Liver (tissue), 9 donors: Measurements from ENCODE around the gene DPEP3. TPM values are rescaled to one million over a fixed set of nuclear protein-coding genes. Genes with fewer than 3 reads are reported as not detected.

Source experiments
- DNase-seq: peaks from one replicate; pipeline ENCODE4 v3.0.0-alpha.2; 2017; ENCODE audit warnings: low spot score
- H3K27ac ChIP-seq, 2 donors: one replicate each; pipeline ENCODE4 v1.7.0; 2013; ENCODE audit warnings: inconsistent platforms in 2 of 2, low read length in 2 of 2, control low read depth in 1 of 2, low read depth in 1 of 2, mild to moderate bottlenecking in 1 of 2
- H3K27me3 ChIP-seq, 4 donors: one replicate each; pipeline versions ENCODE4 v1.6.1 to v1.7.0; 2013; ENCODE audit warnings: low read length in 3 of 4, inconsistent platforms in 1 of 4, mild to moderate bottlenecking in 1 of 4, moderate library complexity in 1 of 4; ENCODE audit not compliant: control insufficient read depth in 4 of 4, insufficient read depth in 4 of 4
- H3K36me3 ChIP-seq, 4 donors: one replicate each; pipeline versions ENCODE4 v1.6.1 to v1.7.0; 2013; ENCODE audit warnings: low read length in 3 of 4, mild to moderate bottlenecking in 3 of 4, low read depth in 1 of 4, moderate library complexity in 1 of 4; ENCODE audit not compliant: control insufficient read depth in 4 of 4, insufficient read depth in 3 of 4
- H3K4me1 ChIP-seq, 4 donors: one replicate each; pipeline versions ENCODE4 v1.6.1 to v1.7.0; 2013; ENCODE audit warnings: low read length in 3 of 4, mild to moderate bottlenecking in 3 of 4, moderate library complexity in 1 of 4; ENCODE audit not compliant: control insufficient read depth in 4 of 4, insufficient read depth in 4 of 4
- H3K4me3 ChIP-seq, 3 donors: one replicate each; pipeline versions ENCODE4 v1.6.1 to v1.7.0; 2013; ENCODE audit warnings: low read length in 3 of 3, control low read depth in 1 of 3, low read depth in 1 of 3, mild to moderate bottlenecking in 1 of 3
- H3K9ac ChIP-seq, 2 donors: one replicate each; pipeline ENCODE4 v1.7.0; 2013; ENCODE audit warnings: low read length in 2 of 2, mild to moderate bottlenecking in 2 of 2, moderate library complexity in 2 of 2, control low read depth in 1 of 2, low read depth in 1 of 2
- H3K9me3 ChIP-seq, 4 donors: one replicate each; pipeline versions ENCODE4 v1.6.1 to v1.7.0; 2013; ENCODE audit warnings: low read length in 3 of 4; ENCODE audit not compliant: control insufficient read depth in 4 of 4
- EGR1 ChIP-seq, 2 donors: IDR thresholded peaks; 2 replicates each; pipeline ENCODE4 v1.6.1; 2016 to 2018; ENCODE audit warnings: antibody characterized with exemption in 2 of 2, low read depth in 2 of 2
- FOXA1 ChIP-seq: IDR thresholded peaks from 2 replicates; pipeline ENCODE4 v1.6.1; 2016; ENCODE audit warnings: antibody characterized with exemption
- FOXA2 ChIP-seq: IDR thresholded peaks from 2 replicates; pipeline ENCODE4 v1.6.1; 2016; ENCODE audit warnings: antibody characterized with exemption
- GABPA ChIP-seq, 2 donors: IDR thresholded peaks in 1 of 2; conservative IDR thresholded peaks in 1 of 2; 2 replicates each; pipeline ENCODE4 v1.6.1; 2016; ENCODE audit warnings: antibody characterized with exemption in 2 of 2, mild to moderate bottlenecking in 1 of 2, moderate library complexity in 1 of 2
- HNF4A ChIP-seq, 2 donors: conservative IDR thresholded peaks; 2 replicates each; pipeline ENCODE4 v1.6.1; 2016; ENCODE audit warnings: antibody characterized with exemption in 2 of 2, mild to moderate bottlenecking in 2 of 2
- HNF4G ChIP-seq: IDR thresholded peaks from 2 replicates; pipeline ENCODE4 v1.6.1; 2016; ENCODE audit warnings: antibody characterized with exemption
- JUND ChIP-seq, 2 donors: IDR thresholded peaks; 2 replicates each; pipeline ENCODE4 v1.6.1; 2016; ENCODE audit warnings: antibody characterized with exemption in 2 of 2
- NR2F2 ChIP-seq: IDR thresholded peaks from 2 replicates; pipeline ENCODE4 v1.6.1; 2016; ENCODE audit warnings: antibody characterized with exemption
- RAD21 ChIP-seq, 2 donors: IDR thresholded peaks; 2 replicates each; pipeline ENCODE4 v1.6.1; 2016; ENCODE audit warnings: antibody characterized with exemption in 2 of 2, mild to moderate bottlenecking in 2 of 2
- RXRA ChIP-seq, 2 donors: IDR thresholded peaks; 2 replicates each; pipeline ENCODE4 v1.6.1; 2017 to 2018; ENCODE audit warnings: antibody characterized with exemption in 2 of 2, mild to moderate bottlenecking in 1 of 2
- SP1 ChIP-seq: IDR thresholded peaks from 2 replicates; pipeline ENCODE4 v1.6.1; 2018; ENCODE audit warnings: antibody characterized with exemption, mild to moderate bottlenecking
- YY1 ChIP-seq: IDR thresholded peaks from 2 replicates; pipeline ENCODE4 v1.6.1; 2016; ENCODE audit warnings: antibody characterized with exemption, mild to moderate bottlenecking
- WGBS: extraction: QIAGEN DNeasy Blood & Tissue Kit; methylation state at CpG from one replicate; pipeline ENCODE4 v1.1.7; 2013; 5-methylcytosine and 5-hydroxymethylcytosine counted together
- polyA plus RNA-seq, 2 donors: library from polyadenylated mRNA; stranded (reverse) in 1 of 2; unstranded in 1 of 2; fragments of 200-250 nt in 1 of 2; fragments of >200 nt in 1 of 2; fragmentation: Nextera tagmentation in 1 of 2; extraction: Ambion mirVana in 1 of 2; gene quantifications; one replicate each; pipeline versions ENCODE4 v1.2.1 to v1.2.3, GENCODE V29; 2013 to 2015
- total RNA-seq, 2 donors: library from RNA; depleted of rRNA; stranded (reverse); fragments of >200 nt; gene quantifications; one replicate each; pipeline ENCODE4 v1.2.3, GENCODE V29; 2014
- TF ChIP-seq, protein P1 (sequence below): IDR thresholded peaks from 2 replicates; pipeline ENCODE4 v1.6.1; 2016; ENCODE audit warnings: antibody characterized with exemption, mild to moderate bottlenecking
- TF ChIP-seq, protein P2 (sequence below): fragments of 150-350 bp; IDR thresholded peaks from 2 replicates; pipeline ENCODE4 v1.5.1; 2017; ENCODE audit warnings: improper control_type of control experiment, low read depth, low read length; ENCODE audit not compliant: missing input control
- TF ChIP-seq, protein P3 (sequence below): IDR thresholded peaks from 2 replicates; pipeline ENCODE4 v1.6.1; 2016; ENCODE audit warnings: antibody characterized with exemption
- donor health status: healthy.
- donor health status: healthy.
- donor health status: healthy.
- donor health status: healthy.
- donor health status: healthy.

The DPEP3 gene
- total and polyA plus RNA-seq, 4 donors, result 0.08 to 0.37 (median 0.22) TPM; not detected in 1

DNA sequence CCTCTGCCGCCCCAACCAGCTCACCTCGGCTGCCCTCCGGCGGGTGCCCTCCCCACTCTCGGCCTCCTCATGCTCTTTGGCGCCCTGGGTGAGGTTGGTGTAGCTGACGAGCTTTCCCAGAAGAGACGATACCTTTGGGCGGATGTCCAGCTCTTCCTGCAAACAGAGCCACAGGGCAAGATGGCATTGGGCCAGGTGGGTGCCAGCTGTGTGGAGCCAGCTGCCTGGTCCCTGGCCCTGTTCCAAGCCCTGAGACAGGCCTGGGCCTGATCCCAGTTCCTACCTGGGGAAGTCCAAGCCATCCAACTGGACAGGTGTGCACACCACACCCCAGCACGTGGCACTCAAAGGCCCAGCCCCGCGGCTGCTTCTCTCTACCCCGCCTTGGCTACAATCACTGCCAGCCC, 18.7 kb downstream of the DPEP3 start:
- H3K36me3 ChIP-seq, result peaks cover 0 to 13% (median 3%) of the 10 kb centered on the region in 4 donors

DNA sequence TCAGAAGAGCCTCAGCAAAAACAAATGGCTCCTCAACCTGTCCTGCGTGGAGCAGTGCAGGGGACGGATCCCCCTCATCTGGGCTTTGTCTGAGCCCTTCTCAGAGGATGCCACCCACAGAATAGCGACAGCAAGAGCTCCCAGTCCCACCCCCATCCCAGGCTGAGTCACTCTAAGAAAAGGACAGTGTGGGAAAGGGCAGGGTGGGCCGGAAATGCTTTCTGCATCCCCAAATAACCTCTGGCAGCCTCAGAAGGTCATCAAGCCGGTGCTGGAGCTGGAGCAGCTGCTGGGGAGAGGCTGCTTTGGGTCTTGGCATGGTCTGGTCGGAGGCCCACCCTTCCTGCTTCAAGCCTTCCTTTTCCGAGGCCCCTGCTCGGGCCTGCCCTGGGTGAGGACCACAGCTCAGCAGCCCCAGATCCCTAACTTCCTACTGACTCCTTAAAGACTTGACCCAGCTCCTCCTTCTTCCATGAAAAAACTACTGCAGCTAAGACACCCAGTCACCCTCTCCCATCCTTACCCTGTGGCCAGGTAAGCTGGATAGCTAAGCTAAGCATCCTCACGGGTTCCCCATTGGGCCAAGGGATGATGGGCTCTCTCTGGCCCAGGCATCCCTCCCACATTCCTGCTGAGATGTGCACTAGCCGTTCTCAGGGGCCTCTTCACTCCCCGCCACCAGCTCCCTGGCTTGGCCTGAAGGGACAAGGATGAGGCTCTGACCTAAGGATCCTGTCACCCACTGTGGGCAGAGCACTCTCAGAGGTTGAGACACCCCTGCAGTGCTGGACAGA, 20.6 kb downstream of the DPEP3 start:
- peak overlapping the region; percentile 31 to 42 for H3K27ac ChIP-seq
- H3K4me3 ChIP-seq, result no peak overlapping the region
- peaks cover 11 to 28% (median 18%) of the 10 kb centered on the region in 4 donors for H3K4me1 ChIP-seq
- 81% methylated on average over 11 of the region's 11 CpGs for WGBS
- H3K9ac ChIP-seq, result no peak overlapping the region
- H3K36me3 ChIP-seq, result peaks cover 0 to 16% (median 4%) of the 10 kb centered on the region in 4 donors
- no peaks in the 10 kb centered on the region for H3K27me3 ChIP-seq
- H3K9me3 ChIP-seq, result no peaks in the 10 kb centered on the region
- DNase-seq, result no peak
- TF ChIP-seq NR2F2 (peak; percentile 83), FOXA1 (no peak), EGR1 (IDR thresholded peaks at IDR 0.05; ENCODE audit: low read depth in 2 of 2) (no peak), GABPA (IDR thresholded peaks at IDR 0.05 in 1 of 2, conservative IDR thresholded peaks at IDR 0.05 in 1 of 2) (no peak), JUND (IDR thresholded peaks at IDR 0.05) (peak; percentile 53 to 54), YY1 (no peak)
- TF ChIP-seq, protein P1, sequence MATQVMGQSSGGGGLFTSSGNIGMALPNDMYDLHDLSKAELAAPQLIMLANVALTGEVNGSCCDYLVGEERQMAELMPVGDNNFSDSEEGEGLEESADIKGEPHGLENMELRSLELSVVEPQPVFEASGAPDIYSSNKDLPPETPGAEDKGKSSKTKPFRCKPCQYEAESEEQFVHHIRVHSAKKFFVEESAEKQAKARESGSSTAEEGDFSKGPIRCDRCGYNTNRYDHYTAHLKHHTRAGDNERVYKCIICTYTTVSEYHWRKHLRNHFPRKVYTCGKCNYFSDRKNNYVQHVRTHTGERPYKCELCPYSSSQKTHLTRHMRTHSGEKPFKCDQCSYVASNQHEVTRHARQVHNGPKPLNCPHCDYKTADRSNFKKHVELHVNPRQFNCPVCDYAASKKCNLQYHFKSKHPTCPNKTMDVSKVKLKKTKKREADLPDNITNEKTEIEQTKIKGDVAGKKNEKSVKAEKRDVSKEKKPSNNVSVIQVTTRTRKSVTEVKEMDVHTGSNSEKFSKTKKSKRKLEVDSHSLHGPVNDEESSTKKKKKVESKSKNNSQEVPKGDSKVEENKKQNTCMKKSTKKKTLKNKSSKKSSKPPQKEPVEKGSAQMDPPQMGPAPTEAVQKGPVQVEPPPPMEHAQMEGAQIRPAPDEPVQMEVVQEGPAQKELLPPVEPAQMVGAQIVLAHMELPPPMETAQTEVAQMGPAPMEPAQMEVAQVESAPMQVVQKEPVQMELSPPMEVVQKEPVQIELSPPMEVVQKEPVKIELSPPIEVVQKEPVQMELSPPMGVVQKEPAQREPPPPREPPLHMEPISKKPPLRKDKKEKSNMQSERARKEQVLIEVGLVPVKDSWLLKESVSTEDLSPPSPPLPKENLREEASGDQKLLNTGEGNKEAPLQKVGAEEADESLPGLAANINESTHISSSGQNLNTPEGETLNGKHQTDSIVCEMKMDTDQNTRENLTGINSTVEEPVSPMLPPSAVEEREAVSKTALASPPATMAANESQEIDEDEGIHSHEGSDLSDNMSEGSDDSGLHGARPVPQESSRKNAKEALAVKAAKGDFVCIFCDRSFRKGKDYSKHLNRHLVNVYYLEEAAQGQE, result no peak
- TF ChIP-seq, protein P2, sequence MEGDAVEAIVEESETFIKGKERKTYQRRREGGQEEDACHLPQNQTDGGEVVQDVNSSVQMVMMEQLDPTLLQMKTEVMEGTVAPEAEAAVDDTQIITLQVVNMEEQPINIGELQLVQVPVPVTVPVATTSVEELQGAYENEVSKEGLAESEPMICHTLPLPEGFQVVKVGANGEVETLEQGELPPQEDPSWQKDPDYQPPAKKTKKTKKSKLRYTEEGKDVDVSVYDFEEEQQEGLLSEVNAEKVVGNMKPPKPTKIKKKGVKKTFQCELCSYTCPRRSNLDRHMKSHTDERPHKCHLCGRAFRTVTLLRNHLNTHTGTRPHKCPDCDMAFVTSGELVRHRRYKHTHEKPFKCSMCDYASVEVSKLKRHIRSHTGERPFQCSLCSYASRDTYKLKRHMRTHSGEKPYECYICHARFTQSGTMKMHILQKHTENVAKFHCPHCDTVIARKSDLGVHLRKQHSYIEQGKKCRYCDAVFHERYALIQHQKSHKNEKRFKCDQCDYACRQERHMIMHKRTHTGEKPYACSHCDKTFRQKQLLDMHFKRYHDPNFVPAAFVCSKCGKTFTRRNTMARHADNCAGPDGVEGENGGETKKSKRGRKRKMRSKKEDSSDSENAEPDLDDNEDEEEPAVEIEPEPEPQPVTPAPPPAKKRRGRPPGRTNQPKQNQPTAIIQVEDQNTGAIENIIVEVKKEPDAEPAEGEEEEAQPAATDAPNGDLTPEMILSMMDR, result no peak

More for the DNA sequence above, 18.7 kb downstream of the DPEP3 start:
- 33% methylated on average over 13 of the region's 13 CpGs for WGBS
- H3K4me1 ChIP-seq, result peaks cover 9 to 27% (median 14%) of the 10 kb centered on the region in 4 donors
- no peak overlapping the region for H3K9ac ChIP-seq
- peak overlapping the region; percentile 27 to 42 for H3K27ac ChIP-seq
- H3K9me3 ChIP-seq, result no peaks in the 10 kb centered on the region
- no peak for DNase-seq
- TF ChIP-seq SP1 (peak; percentile 79), JUND (IDR thresholded peaks at IDR 0.05) (peak in 1 of 2 donors; percentile 53), HNF4A (conservative IDR thresholded peaks at IDR 0.05) (peak; percentile 33 to 77), RAD21 (IDR thresholded peaks at IDR 0.05) (peak in 1 of 2 donors; percentile 35), YY1 (peak; percentile 26), GABPA (IDR thresholded peaks at IDR 0.05 in 1 of 2, conservative IDR thresholded peaks at IDR 0.05 in 1 of 2) (peak in 1 of 2 donors; percentile 52), HNF4G (no peak), RXRA (IDR thresholded peaks at IDR 0.05) (peak; percentile 95 to 97), FOXA2 (peak; percentile 18), NR2F2 (no peak)
- TF ChIP-seq, protein P1, result peak; percentile 32
- TF ChIP-seq, protein P3, sequence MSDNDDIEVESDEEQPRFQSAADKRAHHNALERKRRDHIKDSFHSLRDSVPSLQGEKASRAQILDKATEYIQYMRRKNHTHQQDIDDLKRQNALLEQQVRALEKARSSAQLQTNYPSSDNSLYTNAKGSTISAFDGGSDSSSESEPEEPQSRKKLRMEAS, result peak; percentile 91
- TF ChIP-seq, protein P2, result no peak
- no peaks in the 10 kb centered on the region for H3K27me3 ChIP-seq
- H3K4me3 ChIP-seq, result no peak overlapping the region
